Tibial artery (tissue), 4 donors: ENCODE data around the gene ICAM5.

ENCODE experiments used
- DNase-seq, 2 donors: peaks; one replicate each; pipeline ENCODE4 v3.0.0-alpha.2; 2019
- H3K27ac ChIP-seq, 2 donors: fragments of 200-600 bp; sonication (generic) in 1 of 2; 1 replicate in 1 of 2; 2 replicates in 1 of 2; pipeline ENCODE4 v1.5.1; 2018 to 2019; ENCODE audit warnings: mild to moderate bottlenecking in 1 of 2
- H3K27me3 ChIP-seq, 2 donors: fragments of 200-600 bp; sonication (generic) in 1 of 2; one replicate each; pipeline versions ENCODE4 v1.5.1 to v1.6.0; 2016 to 2019
- H3K36me3 ChIP-seq, 3 donors: fragments of 200-600 bp; sonication (generic) in 2 of 3; one replicate each; pipeline ENCODE4 v1.5.1; 2016 to 2019; ENCODE audit warnings: mild to moderate bottlenecking in 2 of 3
- H3K4me1 ChIP-seq, 4 donors: fragments of 200-600 bp; sonication (generic) in 2 of 4; 1 replicate in 3 of 4; 2 replicates in 1 of 4; pipeline ENCODE4 v1.5.1; 2016 to 2019
- H3K4me3 ChIP-seq, 2 donors: fragments of 200-600 bp; sonication (generic) in 1 of 2; 1 replicate in 1 of 2; 2 replicates in 1 of 2; pipeline ENCODE4 v1.5.1; 2018 to 2019; ENCODE audit warnings: mild to moderate bottlenecking in 2 of 2
- H3K9me3 ChIP-seq, 3 donors: fragments of 200-600 bp; sonication (generic) in 1 of 3; one replicate each; pipeline ENCODE4 v1.5.1; 2016 to 2019
- intact Hi-C: fragments of 100-400 bp; cut with DNase I; formaldehyde crosslinking; loops from one replicate; pipeline ENCODE4 v1.15.0; 2023; ENCODE audit warnings: low total_unique reads
- TF ChIP-seq, protein P1 (sequence below), 2 experiments: fragments of 200-600 bp in 1 of 2; fragments of 450-650 bp in 1 of 2; IDR thresholded peaks; one replicate each; pipeline ENCODE4 v1.5.1; 2017 to 2019; ENCODE audit warnings: antibody characterized with exemption in 2 of 2, mild to moderate bottlenecking in 1 of 2, moderate library complexity in 1 of 2

Gene ICAM5

GRCh38 chr19:10315335-10316214 is 25.8 kb downstream of the ICAM5 start, which contains the start of gene FDX2:
TSS of gene FDX2 (minus strand) at chr19:10316015. CDS start at chr19:10315996, 19 bp downstream.
- peak within 1 kb of the TSS; percentile 66 to 71 for H3K4me3 ChIP-seq
- H3K36me3 ChIP-seq = peaks cover 27 to 59% (median 31%) of the 10 kb centered on the region in 3 donors
- no peaks in the 10 kb centered on the region for H3K9me3 ChIP-seq
- intact Hi-C loops = no loop called here
- peak within 1 kb of the TSS; percentile 50 to 69 for H3K27ac ChIP-seq
- no peaks in the 10 kb centered on the region for H3K27me3 ChIP-seq
- TF ChIP-seq, protein P1, sequence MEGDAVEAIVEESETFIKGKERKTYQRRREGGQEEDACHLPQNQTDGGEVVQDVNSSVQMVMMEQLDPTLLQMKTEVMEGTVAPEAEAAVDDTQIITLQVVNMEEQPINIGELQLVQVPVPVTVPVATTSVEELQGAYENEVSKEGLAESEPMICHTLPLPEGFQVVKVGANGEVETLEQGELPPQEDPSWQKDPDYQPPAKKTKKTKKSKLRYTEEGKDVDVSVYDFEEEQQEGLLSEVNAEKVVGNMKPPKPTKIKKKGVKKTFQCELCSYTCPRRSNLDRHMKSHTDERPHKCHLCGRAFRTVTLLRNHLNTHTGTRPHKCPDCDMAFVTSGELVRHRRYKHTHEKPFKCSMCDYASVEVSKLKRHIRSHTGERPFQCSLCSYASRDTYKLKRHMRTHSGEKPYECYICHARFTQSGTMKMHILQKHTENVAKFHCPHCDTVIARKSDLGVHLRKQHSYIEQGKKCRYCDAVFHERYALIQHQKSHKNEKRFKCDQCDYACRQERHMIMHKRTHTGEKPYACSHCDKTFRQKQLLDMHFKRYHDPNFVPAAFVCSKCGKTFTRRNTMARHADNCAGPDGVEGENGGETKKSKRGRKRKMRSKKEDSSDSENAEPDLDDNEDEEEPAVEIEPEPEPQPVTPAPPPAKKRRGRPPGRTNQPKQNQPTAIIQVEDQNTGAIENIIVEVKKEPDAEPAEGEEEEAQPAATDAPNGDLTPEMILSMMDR (IDR thresholded peaks at IDR 0.05) = no peak
- DNase-seq = peak; percentile 84 to 88
- H3K4me1 ChIP-seq = peaks cover 0 to 16% (median 10%) of the 10 kb centered on the region in 4 donors

DNA sequence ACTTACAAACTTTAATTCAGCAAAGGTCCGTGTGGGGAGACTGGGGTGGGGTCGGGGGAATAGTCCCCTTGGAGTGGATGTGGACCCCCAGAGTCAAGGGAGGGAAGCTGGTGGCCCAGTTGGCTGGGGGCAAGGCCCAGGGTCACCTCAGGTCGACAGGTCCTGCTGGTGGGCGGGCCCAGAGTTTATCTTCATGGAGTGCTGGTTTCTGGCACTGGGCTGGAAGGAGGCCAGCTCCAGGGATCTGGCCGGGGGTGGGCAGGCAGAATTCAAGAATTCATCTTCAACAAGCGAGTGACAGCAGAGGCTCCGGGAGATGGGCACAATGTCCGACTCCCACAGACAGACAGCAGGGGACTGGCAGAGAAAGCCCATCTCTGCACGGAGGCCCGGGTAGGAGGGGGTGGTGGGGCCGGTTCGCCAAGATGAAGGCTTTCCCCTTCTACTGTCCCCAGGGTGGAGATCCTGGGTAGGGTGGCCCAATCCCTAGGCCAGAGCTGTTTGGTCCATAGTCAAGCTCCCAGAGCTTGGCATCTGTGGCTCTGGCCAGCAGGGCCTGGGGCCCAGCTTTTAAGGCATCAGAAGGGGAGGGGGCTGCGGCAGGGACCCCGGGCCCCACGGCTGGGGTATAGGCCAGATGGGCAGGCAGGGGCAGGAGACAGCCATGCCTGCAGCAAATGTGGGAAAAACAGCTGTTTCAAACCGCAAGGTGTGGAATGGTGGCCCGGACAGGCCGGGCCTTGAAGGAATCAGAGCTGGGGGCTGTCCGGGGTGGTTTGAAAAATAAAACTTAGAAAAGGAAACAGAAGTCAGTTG is 26.7 kb downstream of the ICAM5 start:
- TF ChIP-seq, protein P1 (IDR thresholded peaks at IDR 0.05) = no peak
- intact Hi-C loops = no loop called here
- Histone ChIP-seq H3K27ac (peak overlapping the region in 1 of 2 donors; percentile 69), H3K9me3 (no peaks in the 10 kb centered on the region), H3K36me3 (peaks cover 29 to 59% (median 39%) of the 10 kb centered on the region in 3 donors), H3K27me3 (no peaks in the 10 kb centered on the region), H3K4me3 (peak overlapping the region; percentile 66 to 71), H3K4me1 (peaks cover 0 to 16% (median 10%) of the 10 kb centered on the region in 4 donors)
- DNase-seq = no peak

DNA sequence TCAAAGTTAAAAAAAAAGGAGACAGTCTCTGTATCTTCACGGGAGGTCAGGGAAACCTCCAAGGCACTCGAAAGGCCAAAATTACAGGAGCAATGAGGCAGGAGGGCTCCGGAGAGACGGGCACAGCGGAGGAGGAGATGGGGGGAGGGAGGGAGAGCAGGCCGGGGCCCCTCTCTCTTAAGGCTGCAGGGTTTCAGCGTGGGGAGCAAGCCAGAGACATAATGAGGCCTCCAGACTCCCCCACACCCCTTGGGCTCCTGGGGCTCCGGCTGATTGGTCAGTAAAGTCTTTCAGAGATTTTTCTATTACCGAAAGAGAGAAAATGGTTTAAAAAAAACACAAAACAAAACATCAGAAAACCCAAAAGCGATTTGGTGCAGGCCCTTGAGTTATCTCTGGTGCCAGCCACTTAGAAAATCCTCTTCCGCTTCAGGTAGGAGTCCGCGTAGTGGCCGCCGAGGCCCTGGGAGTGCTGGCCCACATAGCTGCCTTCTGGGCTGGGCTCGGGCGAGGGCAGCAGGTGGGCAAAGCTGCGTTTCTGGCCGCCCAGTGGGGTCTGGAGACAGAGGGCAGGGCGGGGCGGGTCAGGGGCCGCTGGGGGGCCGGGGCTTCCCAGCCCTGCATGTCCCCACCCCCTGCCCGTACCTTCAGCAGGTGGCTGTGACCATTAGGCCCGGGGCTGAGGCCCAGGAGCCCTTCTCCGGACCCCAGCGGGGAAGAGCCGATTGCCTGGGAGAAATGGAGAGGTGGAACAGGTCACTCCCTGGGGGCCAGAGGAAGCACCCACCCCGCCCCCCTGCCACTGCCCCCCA is 27.5 kb downstream of the ICAM5 start:
- H3K4me1 ChIP-seq = peaks cover 0 to 16% (median 10%) of the 10 kb centered on the region in 4 donors

DNA sequence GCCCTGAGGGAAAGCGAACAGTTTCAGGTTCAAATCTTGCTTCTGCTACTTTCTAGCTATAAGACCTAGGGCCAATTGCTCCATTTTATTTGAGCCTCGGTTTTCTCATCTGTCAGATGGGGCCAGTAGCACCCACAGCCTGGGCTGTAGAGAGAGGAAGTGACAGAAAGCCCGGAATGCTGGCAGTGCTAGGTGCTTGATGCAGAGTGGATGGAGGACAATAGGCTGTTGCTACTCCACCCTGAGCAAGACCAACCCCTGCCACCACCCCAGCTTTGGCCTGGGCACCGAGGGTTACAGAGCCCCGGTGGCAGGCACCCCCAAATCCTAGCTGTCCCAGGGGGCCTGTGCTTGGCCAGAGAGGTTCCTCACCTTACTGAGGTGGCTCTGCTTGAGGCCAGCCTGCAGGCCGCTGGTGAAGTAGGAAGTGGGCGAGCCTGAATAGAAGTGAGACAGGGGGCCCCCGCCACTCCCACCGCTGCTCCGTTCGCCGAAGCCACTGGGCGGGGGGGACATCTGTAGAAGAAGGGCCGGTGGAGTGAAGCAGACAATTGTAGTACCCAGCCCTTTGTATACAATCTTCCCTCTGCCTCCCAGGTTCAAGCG is 28.2 kb downstream of the ICAM5 start:
- TF ChIP-seq, protein P1 (IDR thresholded peaks at IDR 0.05) = no peak
- H3K4me1 ChIP-seq = peaks cover 0 to 16% (median 10%) of the 10 kb centered on the region in 4 donors
- intact Hi-C loops = no loop called here
- H3K27me3 ChIP-seq = no peaks in the 10 kb centered on the region
- DNase-seq = no peak
- no peak overlapping the region for H3K4me3 ChIP-seq
- no peak overlapping the region for H3K27ac ChIP-seq
- H3K9me3 ChIP-seq = no peaks in the 10 kb centered on the region
- H3K36me3 ChIP-seq = peaks cover 40 to 65% (median 54%) of the 10 kb centered on the region in 3 donors

More for the DNA sequence above, 27.5 kb downstream of the ICAM5 start:
- peaks cover 33 to 64% (median 47%) of the 10 kb centered on the region in 3 donors for H3K36me3 ChIP-seq
- no peaks in the 10 kb centered on the region for H3K9me3 ChIP-seq
- TF ChIP-seq, protein P1 (IDR thresholded peaks at IDR 0.05) = no peak
- intact Hi-C loops = no loop called here
- H3K27ac ChIP-seq = no peak overlapping the region
- no peaks in the 10 kb centered on the region for H3K27me3 ChIP-seq
- H3K4me3 ChIP-seq = no peak overlapping the region
- no peak for DNase-seq
